Fibroblast of the conjunctiva (primary cell): Measurements from ENCODE around the gene AKAP11.

Source experiments
- DNase-seq: peaks from one replicate; pipeline ENCODE4 v3.0.0-alpha.2; 2010; ENCODE audit warnings: low read depth

The AKAP11 gene

DNA sequence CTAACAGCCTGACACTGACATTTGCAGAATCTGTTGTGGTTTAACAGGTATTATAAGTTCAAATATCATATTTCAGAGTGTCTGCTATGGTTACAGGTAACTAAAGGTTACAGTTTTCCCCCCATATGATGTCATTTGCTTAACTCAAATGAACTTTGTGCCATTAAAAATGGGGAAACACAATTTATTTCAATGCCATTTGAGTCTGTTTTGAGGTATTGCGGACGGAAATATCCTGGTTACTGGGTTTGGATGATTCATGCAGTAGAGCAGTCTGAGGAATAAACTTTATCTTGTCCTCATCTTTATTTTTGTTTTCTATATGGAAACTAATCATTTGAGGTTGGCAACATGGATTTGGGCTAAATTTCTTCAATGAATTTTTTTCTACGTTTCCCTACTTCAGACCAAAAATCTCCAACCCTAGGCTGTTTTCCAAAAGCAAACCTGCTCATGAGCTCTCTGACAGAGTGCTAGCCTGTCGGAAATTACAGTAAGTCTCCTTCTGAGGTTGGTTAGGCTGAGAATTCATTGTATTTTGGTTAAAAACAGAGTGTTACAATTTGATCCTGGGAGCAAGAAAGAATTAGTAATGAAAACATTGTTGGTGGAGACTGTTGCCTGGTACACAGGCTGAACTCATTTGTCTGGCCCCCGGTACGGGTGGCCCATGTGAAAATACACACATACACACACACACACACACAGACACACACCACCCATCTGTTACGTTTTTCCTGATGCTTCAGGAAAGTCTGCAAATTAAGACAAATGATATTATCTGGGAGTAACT is 66.1 kb downstream of the AKAP11 start:
- no peak for DNase-seq

DNA sequence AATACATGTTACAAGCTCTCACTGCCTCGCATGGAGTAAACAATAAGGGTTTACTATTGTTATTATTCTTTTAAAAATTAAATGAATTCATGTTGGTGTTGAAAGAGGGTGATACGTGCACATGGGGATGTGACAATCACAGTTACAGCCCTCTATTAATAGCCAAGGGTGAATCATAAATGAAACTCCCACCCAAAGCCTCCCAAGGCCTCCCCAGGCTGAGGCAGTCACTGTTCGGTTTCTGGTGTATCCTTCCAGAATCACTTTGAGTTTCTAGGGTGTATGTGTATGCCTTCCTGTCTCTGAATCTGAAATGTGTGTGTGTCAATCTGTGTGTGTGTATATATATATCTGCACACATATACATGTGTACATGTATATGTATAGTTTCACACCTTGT is 73.4 kb downstream of the AKAP11 start:
- DNase-seq = no peak

DNA sequence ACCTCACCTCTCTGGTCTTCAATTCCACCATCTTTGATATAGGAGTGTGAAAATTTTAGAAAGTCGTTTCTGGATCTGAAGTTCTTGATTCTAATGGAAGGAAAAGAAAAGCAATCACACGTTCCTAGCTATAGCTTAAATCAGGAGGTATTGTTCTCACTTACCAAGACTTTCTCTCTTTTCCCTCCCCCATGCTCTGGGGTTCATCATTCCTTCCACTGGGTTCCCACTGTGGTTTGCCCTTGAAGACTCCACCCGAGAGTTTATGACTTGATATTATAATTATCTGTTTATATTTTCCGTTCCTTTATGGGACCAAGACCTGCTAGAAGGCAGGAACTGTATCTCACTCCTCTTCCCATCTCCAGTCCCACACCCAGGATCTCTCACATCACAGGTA is 76.6 kb downstream of the AKAP11 start:
- DNase-seq = no peak

DNA sequence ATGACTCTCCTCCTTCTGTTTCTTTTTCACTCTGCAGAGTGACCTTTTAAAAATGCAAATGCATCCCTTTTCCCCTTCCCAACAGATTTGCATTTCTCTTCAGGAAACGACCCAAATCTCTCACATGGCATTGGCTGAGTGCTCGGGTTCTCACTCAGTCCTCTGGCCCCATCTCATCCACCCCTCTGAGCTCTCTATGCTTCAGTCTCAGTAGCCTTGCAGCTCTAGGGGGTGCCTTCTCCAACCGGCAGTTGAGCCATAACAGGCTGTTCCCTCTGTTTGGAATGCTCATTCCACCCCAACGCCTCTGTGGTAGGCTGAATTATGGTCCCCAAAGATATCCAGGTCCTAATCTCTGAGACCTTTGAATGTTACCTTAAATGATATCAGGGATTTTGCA is 78.2 kb downstream of the AKAP11 start:
- no peak for DNase-seq

DNA sequence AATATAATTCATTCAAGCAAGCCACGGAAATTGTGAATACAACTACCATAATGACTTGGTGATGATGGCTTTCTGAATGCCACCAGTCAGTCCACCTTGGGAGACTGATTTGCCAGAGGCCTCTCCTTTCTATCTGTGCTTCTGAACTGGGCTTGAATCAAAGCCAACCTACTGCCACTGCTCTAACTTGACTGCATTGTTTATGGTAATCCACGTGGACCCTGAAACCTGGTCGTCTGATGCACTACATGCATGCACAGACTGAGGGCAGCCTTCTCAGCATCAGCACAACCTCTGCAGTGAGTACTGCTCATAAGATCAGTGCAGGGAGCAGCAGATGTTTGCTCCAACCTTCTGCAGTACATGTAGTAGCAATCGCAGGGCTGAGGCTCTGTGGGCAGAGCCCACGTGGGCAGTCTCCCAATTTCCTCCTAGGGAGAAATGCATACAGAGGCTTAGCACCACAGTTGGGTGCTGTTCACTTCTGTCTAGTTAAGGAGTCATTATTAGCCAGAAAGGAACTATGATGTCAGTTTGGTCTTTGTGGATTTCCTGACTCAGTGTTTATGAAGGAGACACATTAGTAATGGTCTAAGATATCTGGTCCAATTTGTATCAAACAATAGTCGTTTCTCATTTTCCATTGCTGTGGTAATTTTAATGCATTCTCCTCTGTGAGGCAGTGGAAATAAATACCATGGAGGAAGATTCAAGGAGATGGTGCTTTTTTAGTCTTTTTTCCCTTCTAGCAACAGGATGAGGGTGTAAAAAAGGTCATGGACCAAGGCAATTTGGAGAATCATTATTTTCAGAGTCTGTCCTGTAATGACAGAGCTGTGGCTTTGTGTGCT is 82.5 kb downstream of the AKAP11 start:
- no peak for DNase-seq

DNA sequence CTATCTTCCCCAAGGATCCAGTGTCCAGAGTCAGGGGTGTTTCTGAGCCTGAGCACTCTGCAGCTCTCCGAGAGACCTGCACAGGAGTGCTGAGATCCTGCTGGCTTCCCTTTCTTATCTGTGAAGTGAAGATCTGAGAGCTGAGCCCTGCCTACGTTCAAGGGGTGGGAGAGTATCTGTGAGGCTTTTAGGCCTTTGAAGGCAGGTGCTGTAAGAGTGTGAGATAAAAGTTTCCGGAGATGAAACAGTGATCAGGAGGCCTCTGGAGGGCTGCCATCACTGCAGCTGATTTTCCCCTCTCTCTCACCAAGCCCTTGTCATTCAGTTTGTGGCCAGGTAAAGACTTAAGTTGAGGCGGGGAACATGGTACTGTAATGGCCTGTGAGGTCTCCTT is 83.1 kb downstream of the AKAP11 start:
- DNase-seq = no peak

DNA sequence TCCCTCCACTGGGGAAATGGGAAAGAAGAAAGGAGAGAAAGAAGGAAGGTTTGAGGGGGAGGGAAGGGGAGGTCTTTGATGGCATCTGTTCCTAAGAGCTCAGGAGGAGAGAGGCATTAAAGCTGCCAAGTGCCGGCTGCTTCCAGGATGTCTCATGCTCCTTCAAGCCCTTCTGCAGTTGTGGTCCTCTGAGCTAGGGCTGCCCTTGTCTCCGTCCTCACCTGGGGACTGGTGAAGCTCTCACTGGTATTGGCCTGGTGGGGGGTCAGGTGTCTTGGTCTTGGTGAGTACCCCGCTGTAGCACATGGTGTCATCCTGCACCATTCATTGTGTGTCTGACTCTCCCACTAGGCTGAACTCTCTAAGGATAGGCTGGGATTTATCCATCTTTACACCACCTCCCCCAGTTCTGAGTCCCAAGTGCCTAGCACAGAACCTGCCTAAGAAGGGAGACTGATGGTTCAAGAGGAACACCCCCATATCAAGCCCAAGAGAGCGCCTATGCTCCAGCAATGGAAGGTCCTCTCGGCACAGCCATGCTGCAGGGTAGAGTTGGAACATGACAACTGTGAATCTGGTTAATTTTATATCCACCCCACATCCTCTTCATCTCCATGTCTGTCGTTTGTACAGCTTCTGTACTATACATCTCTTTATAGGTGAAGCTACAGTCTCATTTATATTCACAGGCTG is 83.7 kb downstream of the AKAP11 start:
- no peak for DNase-seq

DNA sequence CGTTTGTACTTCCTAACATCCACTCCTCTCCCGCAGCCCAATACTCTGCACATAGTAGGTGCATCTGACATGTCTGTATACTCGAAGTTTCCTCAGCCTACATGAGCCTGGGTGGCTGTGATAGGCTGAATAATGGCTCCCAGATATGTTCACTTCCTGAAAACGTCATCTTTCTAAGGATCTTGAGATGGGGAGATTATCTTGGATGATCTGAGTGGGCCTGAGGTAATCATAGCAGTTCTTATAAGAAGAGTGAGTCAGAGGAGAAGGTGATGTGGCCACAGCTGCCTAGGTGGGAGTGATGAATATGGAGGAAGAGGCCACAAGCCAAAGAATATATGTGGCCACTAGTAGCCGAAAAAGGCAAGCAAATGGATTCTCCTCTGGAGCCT is 84.2 kb downstream of the AKAP11 start:
- DNase-seq = no peak

DNA sequence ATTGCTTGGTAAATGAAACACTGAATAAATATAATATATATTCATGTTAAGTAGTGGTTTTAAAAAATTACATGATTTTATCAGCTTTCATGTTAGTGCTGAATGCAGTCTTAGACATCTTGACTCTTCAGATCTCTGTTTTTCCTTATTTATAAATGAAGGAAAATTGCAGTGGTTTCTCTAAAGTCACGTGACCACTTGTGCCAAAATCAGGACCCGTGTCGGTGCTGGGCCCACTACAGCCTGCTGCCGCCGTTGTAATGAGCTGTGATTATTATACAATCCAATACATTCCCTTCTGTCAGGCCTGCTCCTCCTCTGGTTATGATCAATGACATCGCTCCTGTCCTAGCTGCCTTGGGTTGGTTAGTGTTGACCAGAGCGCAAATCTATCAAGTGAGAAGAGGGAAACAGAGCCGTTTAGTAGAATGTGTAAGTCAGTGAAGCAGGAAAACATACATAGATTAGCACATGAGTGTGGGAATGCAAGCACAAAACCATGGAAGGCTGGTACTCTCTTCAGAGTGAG is 88.2 kb downstream of the AKAP11 start:
- DNase-seq = no peak

DNA sequence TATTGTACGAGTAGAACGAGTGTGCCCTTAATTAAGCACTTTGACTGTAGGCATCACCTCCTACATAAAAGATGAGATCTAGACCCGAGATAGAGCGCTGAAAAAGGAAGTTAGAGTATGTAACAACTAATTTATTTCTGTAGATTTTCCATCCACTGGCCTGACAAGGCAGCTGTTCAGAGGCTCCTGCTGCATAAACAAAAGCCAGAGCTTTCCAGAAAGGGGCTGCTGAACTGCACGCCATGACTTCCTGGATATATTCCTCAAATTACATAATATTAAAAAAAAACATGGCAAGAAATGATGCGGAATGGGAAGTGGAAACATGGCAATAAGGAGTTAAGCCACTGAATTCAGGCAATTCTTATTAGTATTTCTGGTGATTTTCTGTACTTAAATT is 89.7 kb downstream of the AKAP11 start:
- DNase-seq = no peak

DNA sequence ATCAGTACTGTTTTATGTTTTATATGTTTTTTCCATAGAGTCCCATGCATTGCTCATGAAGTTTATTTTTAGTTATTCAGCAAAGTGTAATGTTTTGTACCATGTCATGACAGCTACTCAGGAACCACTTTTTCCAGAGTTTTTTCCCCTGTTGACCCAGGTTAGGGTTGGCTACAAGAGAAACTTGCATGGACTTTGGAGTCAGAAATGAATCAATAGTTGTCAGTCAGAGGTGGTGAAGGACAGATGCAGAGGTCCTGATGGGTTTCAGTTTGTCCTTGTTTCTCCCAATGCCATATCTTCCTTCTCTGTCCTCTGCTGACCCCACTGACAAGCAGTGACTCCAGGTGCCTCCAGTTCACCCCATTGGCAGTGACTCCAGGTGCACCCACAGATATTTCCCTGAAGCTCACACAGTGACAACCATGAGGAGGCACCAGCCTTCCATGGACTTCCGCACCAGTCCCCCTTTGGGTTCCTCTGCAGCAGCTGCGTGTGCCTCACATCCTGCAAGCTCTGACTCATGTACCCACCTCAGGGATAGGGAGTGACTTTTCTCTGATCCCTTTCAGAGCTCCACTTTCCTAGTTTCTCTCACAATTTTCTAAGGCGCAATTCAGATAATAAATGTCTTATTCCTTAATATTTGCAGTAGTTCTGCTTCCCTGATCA is 92.1 kb downstream of the AKAP11 start:
- DNase-seq = no peak

DNA sequence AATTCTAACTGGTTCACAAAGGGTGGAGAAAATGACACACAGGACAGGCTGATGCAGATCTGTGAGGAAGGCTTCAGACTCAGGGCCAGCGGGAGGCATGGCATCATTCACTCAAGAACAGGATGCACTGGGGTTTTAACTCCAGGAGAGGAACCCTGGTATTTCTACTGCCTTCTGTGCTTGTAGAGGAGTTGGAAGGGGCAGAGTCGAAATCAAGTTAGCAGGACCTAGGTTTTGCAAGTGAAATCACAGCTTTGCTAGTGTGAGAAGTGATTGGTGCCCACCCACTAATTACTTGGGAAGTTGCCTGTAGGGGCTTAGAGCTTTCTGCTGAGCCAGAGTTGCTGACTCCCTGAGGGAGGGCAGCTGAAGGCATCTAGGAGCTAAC is 92.7 kb downstream of the AKAP11 start:
- no peak for DNase-seq

DNA sequence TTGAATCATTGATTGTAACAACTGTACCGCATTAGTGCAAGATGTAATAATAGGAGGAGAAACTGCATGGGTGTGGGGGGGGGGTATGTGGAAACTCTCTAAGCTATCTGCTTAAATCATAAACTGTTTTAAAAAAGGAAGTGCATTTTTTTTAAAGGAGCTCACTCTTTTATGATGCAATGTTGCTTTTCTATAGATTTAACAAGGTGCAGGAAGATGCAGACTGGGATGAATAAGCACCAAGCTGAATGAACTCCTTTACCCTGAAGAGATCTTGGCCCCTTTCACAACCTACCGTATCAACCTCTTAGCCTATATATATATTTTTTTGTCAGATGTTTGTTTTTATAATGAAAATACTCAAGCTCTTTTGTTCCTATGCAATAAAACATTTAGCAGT is 95.9 kb downstream of the AKAP11 start:
- DNase-seq = no peak

DNA sequence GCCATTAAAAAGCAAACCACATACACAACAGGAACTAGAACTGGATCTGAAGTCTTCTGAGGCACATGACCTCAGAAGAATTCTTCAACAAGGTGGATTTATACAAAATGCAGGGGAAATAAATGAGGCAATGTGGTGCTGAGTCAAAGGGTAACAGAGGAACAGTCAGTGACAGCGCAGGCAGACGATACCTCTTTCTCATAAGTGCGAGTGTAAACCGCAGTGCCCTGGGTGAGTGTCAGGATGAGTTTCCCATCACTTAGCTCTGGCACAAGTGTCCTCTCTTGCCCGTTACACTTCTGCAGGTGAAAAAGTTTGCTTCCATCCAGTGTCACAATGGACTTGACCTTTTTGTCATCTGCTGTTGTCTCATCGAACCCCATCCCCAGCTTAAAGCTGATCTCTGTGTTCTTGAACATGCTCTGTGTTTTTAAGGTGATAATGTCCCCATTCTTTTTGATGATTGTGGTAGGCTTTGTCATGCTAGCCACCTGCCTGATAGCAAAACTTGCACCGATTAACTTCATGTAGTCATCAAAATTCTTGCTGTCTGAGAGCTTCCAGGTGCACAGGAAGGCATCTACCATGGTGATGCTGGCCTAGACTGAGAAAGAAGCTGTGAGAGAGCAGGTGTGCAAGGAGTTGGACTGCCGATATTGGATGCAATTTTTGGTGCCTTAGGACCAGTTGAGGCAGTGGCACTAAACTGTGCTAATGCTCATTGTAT is 97.3 kb downstream of the AKAP11 start:
- DNase-seq = no peak

DNA sequence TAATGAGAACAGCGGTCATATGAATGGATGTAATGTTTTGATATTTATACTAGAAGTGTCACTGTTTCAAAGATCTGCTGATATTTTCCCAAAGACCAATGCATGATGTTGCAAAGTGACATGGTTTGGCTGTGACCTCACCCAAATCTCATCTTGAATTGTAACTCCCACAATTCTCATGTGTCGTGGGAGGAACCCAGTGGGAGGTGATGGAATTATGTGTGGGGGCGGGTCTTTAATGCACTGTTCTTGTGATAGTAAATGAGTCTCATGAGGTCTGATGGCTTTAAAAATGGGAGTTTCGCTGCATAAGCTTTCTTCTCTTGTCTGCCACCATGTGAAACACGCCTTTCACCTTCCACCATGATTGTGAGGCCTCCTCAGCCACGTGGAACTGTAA is 98.3 kb downstream of the AKAP11 start:
- no peak for DNase-seq
